HG02981 (cell line): ENCODE measurements around the gene MGAT2.
"Not testable (repeated sequence)": the region's sequence is repeated elsewhere in the genome, so short reads cannot be mapped to it uniquely, and the experiment has no call there.

Source experiments
- ATAC-seq: cut with Tn5 transposase; IDR thresholded peaks from one replicate; pipeline ENCODE4 v1.9.1; 2021; ENCODE audit warnings: mild to moderate bottlenecking, moderate library complexity; ENCODE audit not compliant: unreplicated experiment

The MGAT2 gene

DNA sequence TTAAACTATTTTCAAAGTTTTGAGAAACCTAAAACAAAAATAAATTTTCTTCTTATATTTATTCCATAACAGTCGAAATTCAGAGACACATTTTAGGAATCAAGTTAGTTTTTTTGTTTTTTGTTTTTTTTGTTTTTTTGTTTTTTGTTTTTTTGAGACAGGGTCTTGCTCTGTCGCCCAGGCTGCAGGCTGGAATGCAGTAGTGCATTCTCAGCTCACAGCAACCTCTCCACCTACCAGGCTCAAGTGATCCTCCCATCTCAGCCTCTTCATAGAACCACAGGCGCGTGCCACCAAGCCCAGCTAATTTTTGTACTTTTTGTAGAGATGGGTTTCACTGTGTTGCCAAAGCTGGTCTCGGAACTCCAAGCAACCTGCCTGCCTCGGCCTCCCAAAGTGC is 32.9 kb downstream of the MGAT2 start:
- ATAC-seq = no peak

DNA sequence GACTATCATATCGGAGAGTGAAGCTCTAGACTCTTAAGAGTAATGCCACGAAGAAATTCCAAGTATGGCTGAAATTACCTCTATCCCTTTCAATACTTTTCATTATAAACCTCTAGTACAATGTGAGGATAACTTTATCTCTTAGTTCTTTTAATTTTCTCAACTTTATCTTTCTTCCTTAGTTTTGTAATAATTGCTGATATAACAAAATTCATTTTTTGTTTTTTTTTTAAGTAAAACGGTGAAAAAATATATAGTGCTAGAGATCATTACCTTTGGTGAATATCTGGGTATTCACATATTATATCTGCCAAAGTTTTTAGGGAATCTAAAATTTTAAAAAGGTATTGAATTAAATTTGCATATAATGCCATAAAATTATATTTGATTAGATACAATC is 33.9 kb downstream of the MGAT2 start:
- ATAC-seq = no peak

DNA sequence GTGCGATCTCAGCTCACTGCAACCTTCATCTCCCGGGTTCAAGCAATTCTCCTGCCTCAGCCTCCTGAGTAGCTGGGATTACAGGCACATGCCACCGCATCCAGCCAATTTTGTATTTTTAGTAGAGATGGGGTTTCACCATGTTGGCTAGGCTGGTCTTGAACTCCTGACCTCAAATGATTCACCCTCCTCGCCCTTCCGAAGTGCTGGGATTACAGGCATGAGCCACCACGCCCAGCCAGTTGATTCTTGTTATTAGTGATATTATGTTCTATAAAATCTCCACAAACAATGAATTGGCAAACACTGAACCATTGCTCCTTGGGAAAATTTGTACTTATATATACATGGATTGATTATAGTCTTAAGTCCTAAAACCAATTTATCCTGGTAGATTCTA is 36.9 kb downstream of the MGAT2 start:
- not testable (repeated sequence) for ATAC-seq

DNA sequence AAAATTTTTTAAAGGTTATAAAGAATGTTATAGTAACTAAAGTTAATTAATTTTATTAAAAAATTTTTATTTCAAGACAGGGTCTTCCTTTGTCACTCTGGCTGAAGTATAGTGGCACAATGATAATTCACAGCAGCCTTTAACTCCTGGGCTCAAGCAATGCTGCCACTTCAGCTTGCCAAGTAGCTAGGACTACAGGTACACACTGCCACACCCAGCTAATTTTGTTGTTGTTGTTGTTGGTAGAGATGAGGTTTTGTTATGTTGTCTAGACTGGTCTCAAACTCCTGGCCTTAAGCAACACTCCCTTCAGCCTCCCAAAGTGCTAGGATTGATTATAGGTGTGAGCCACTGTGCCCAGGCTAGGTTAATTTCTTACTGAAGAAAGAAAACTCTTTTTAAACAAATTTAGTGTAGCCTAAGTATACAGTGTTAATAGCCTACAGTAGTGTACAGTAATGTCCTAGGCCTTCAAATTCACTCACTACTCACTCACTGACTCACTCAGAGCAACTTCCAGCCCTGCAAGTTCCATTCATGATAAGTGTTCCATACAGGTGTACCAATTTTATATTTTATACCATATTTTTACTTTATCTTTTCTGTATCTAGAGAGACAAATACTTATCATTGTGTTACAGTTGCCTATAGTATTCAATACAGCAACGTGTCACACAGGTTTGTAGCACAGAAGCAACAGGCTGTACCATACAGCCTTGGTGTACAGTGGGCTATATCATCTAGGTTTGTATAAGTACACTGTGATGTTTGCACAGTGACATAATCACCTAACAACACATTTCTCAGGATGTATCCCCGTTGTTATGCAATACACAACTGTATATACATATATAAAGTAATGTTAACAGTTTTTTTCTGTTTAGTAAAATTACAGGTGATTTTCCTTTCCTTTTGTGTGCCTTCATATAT is 39.2 kb downstream of the MGAT2 start:
- no peak for ATAC-seq

DNA sequence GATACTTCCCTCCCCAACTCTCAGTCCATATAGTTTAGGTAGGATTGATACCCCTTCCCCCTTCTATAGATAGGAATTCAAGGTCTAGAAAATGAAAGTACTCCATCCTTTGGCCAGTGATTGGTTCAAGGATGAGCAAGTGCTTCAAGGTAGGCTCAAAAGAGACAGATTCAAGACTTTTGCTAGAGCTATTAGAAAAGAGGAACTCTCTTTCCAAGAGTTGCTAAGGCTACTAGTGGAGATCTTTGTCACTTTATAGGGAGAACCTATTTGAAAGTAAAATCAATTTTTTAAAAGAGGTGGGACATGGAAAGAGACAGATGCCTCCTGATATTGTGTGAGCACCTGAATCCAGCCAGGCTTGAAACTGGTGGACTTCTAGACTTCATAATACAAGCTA is 49.9 kb downstream of the MGAT2 start:
- ATAC-seq = no peak
